Endodermal cell (in vitro differentiated cells): Measurements from ENCODE around the gene RTF1. TPM values are rescaled to one million over a fixed set of nuclear protein-coding genes. Genes with fewer than 3 reads are reported as not detected.

Experiments
- DNase-seq: peaks from one replicate; pipeline ENCODE4 v3.0.0-alpha.2; 2017
- H3K27ac ChIP-seq: 2 replicates; pipeline ENCODE4 v1.5.1; 2013; ENCODE audit warnings: mild to moderate bottlenecking, low read depth, low read length, moderate library complexity
- H3K27me3 ChIP-seq: 2 replicates; pipeline ENCODE4 v1.6.1; 2013; ENCODE audit warnings: mild to moderate bottlenecking, low read length, moderate library complexity; ENCODE audit not compliant: insufficient read depth, control insufficient read depth, poor library complexity, severe bottlenecking
- H3K36me3 ChIP-seq: 2 replicates; pipeline ENCODE4 v1.7.0; 2013; ENCODE audit warnings: mild to moderate bottlenecking, low read length, moderate library complexity; ENCODE audit not compliant: control insufficient read depth, insufficient read depth
- H3K4me1 ChIP-seq: one replicate; pipeline ENCODE4 v1.7.0; 2013; ENCODE audit warnings: low read length; ENCODE audit not compliant: control insufficient read depth, insufficient read depth
- H3K4me3 ChIP-seq: 2 replicates; pipeline ENCODE4 v1.5.1; 2013; ENCODE audit warnings: mild to moderate bottlenecking, low read length, moderate library complexity
- H3K9ac ChIP-seq: 2 replicates; pipeline ENCODE4 v1.6.1; 2013; ENCODE audit warnings: mild to moderate bottlenecking, low read length, moderate library complexity; ENCODE audit not compliant: poor library complexity, severe bottlenecking; ENCODE audit errors: extremely low read depth
- H3K9me3 ChIP-seq: 2 replicates; pipeline ENCODE4 v1.6.1; 2013; ENCODE audit warnings: mild to moderate bottlenecking, low read length, moderate library complexity; ENCODE audit not compliant: control insufficient read depth
- H3K27ac Mint-ChIP-seq: 2 replicates; pipeline ENCODE4 v1.8.0; 2020; ENCODE audit warnings: mixed read lengths
- H3K27me3 Mint-ChIP-seq: 2 replicates; pipeline ENCODE4 v1.8.0; 2021; ENCODE audit warnings: mild to moderate bottlenecking, mixed read lengths; ENCODE audit not compliant: insufficient read depth
- H3K36me3 Mint-ChIP-seq: 2 replicates; pipeline ENCODE4 v1.8.0; 2020; ENCODE audit warnings: low read depth, mixed read lengths
- H3K4me1 Mint-ChIP-seq: 2 replicates; pipeline ENCODE4 v1.8.0; 2020; ENCODE audit warnings: mixed read lengths
- H3K4me3 Mint-ChIP-seq: 2 replicates; pipeline ENCODE4 v1.8.0; 2020; ENCODE audit warnings: mild to moderate bottlenecking, moderate library complexity, mixed read lengths
- H3K9me3 Mint-ChIP-seq: 2 replicates; pipeline ENCODE4 v1.8.0; 2020; ENCODE audit warnings: mild to moderate bottlenecking, mixed read lengths
- WGBS, 2 experiments: methylation state at CpG; one replicate each; pipeline versions ENCODE4 v1.1.5 to v1.1.7; 2013; ENCODE audit warnings: missing lambda C conversion rate in 2 of 2, mixed read lengths in 1 of 2; ENCODE audit not compliant: insufficient coverage in 1 of 2, insufficient read length in 1 of 2; 5-methylcytosine and 5-hydroxymethylcytosine counted together
- total RNA-seq, 2 donors: library from RNA; stranded (reverse); fragmentation: NEBNext Ultra II Directional in 1 of 2; extraction: Animal tissue kit (Norgen Biotek cat#: 25700) in 1 of 2; gene quantifications; 2 replicates in 1 of 2; 3 replicates in 1 of 2; pipeline ENCODE4 v1.2.1, GENCODE V29; 2021
- TF ChIP-seq, protein P1 (sequence below): fragments of 200-600 bp; sonication (generic); conservative IDR thresholded peaks from 2 replicates; pipeline ENCODE4 v1.5.0; 2021; ENCODE audit warnings: antibody characterized with exemption, mild to moderate bottlenecking

RTF1 gene
- total RNA-seq, 2 donors from 2014 or later, result 48.6 to 66.3 TPM

DNA sequence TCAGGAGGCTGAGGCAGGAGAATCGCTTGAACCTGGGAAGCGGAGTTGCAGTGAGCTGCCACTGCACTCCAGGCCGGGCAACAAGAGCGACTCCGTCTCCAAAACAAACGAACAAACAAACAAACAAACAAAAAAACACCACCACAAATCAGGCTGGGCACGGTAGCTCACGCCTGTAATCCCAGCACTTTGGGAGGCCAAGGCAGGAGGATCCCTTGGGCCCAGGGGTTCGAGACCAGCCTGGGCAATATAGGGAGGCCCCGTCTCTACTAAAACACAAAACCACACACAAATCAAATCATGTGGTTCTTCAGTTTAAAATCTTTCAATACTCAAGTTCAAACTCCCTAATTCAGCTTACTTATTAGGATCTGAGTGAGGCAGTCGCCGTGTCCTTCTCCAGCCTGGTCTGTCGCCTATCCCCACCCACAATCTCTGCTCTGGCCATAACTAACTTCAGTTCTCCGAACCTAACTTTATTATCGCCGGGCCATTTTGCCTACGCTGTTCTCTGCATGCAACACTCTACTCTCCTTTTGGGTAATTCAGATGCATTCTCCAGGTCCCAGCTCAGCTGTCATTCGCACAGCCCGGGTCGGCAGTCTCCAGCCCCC, 660 bp upstream of the RTF1 start:
- 33 to 44% methylated on average over 14 to 20 of the region's 20 CpGs for WGBS, 2 experiments
- Histone ChIP-seq H3K9me3 (no peaks in the 10 kb centered on the region), H3K27ac (no peak overlapping the region), H3K27me3 (no peaks in the 10 kb centered on the region), H3K36me3 (no peaks in the 10 kb centered on the region), H3K4me3 (peak overlapping the region; percentile 96), H3K4me1 (no peaks in the 10 kb centered on the region), H3K9ac (peak overlapping the region; percentile 77)
- H3K36me3 Mint-ChIP-seq, result peaks cover 3% of the 10 kb centered on the region
- H3K4me1 Mint-ChIP-seq, result peaks cover 17% of the 10 kb centered on the region
- no peak for DNase-seq
- peak overlapping the region; percentile 98 for H3K27ac Mint-ChIP-seq
- H3K4me3 Mint-ChIP-seq, result peak overlapping the region; percentile 95
- no peaks in the 10 kb centered on the region for H3K9me3 Mint-ChIP-seq
- TF ChIP-seq, protein P1, sequence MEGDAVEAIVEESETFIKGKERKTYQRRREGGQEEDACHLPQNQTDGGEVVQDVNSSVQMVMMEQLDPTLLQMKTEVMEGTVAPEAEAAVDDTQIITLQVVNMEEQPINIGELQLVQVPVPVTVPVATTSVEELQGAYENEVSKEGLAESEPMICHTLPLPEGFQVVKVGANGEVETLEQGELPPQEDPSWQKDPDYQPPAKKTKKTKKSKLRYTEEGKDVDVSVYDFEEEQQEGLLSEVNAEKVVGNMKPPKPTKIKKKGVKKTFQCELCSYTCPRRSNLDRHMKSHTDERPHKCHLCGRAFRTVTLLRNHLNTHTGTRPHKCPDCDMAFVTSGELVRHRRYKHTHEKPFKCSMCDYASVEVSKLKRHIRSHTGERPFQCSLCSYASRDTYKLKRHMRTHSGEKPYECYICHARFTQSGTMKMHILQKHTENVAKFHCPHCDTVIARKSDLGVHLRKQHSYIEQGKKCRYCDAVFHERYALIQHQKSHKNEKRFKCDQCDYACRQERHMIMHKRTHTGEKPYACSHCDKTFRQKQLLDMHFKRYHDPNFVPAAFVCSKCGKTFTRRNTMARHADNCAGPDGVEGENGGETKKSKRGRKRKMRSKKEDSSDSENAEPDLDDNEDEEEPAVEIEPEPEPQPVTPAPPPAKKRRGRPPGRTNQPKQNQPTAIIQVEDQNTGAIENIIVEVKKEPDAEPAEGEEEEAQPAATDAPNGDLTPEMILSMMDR, result no peak
- H3K27me3 Mint-ChIP-seq, result no peaks in the 10 kb centered on the region

DNA sequence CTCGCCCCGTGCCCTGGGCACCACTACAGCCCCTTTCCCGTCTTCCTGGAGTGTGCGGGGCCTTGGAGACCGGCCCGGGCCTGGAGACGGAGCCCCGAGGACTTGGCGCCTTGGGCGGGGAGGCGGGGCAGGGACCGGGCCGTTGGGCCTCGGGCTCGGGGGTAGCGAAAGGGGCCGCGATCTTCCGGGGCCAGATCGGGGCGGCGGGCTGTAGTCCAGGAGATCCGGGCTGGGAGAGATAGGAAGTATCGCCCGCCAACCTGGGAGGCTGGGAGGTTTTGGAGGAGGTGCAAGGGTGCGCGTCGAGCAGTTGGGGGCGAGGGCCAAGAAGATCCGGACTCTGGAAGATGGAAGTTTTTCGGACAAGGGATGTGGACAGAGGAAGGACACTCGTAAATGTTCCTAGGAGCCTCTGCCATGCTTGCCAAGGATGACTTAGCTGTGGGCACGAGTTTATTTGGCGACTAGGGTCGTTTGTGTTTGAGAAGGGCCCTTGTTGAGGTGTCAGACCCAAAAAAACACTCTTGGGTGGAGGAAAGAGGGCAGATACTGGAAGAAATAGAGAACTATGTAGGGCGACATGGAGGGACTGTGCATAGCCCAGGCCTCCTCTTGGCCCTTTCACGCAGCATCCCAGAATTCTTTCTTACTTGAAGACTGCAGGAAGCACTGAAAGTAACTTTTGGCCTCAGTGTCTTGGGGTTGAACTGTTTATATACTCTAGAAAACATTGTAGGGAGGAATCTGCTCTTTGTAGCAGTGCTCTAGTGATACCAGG, 712 bp downstream of the RTF1 start:
- TF ChIP-seq, protein P1, result no peak
- H3K27me3 ChIP-seq, result no peaks in the 10 kb centered on the region
- peak overlapping the region; percentile 96 for H3K4me3 ChIP-seq
- peak overlapping the region; percentile 95 for H3K4me3 Mint-ChIP-seq
- H3K4me1 ChIP-seq, result no peaks in the 10 kb centered on the region
- H3K27me3 Mint-ChIP-seq, result no peaks in the 10 kb centered on the region
- no peaks in the 10 kb centered on the region for H3K9me3 ChIP-seq
- peaks cover 4% of the 10 kb centered on the region for H3K36me3 ChIP-seq
- H3K4me1 Mint-ChIP-seq, result peaks cover 17% of the 10 kb centered on the region
- peak overlapping the region; percentile 87 for H3K9ac ChIP-seq
- peak overlapping the region; percentile 87 for H3K27ac ChIP-seq
- no peaks in the 10 kb centered on the region for H3K9me3 Mint-ChIP-seq
- 0% methylated on average over 28 to 37 of the region's 37 CpGs for WGBS, 2 experiments
- peaks cover 3% of the 10 kb centered on the region for H3K36me3 Mint-ChIP-seq
- DNase-seq, result no peak
- H3K27ac Mint-ChIP-seq, result peak overlapping the region; percentile 95

DNA sequence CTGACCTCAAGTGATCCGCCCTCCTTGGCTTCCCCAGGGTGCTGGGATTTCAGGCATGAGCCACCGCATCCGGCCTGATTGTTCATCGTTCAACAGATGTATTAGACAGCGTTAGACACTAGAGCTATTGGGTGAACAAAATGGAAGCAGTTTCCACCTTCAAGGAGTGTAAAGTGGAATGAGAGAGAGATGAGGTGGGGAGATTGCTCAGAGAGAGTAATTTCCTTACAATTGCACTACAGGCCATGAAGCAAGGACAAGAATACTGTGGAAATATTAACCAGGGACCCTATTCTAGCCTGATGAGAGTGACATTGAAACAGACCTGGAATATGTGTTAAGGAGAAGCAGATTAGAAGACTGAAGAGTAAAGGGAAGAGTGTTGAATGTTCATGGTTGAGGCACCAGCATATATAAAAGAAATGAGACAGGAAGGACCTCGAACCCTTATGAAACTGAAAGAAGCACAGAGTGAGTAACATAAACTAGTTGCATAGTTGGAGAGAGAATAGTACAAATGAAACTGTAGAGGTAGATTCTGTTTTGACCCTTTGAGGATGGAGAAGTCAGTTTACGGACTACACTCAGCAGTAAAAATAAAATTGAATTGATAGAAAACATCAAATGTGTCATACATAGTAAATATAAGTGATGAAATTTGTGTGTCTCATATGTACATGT, 7.2 kb downstream of the RTF1 start:
- Mint-ChIP-seq H3K4me3 (no peak overlapping the region), H3K27me3 (no peaks in the 10 kb centered on the region), H3K36me3 (peaks cover 15% of the 10 kb centered on the region), H3K4me1 (peaks cover 4% of the 10 kb centered on the region), H3K27ac (no peak overlapping the region), H3K9me3 (no peaks in the 10 kb centered on the region)
- Histone ChIP-seq H3K27ac (no peak overlapping the region), H3K36me3 (peaks cover 11% of the 10 kb centered on the region), H3K4me3 (no peak overlapping the region), H3K27me3 (no peaks in the 10 kb centered on the region), H3K9ac (no peak overlapping the region), H3K4me1 (no peaks in the 10 kb centered on the region), H3K9me3 (no peaks in the 10 kb centered on the region)
- WGBS, 2 experiments, result 95 to 100% methylated on average over 7 of the region's 7 CpGs
- TF ChIP-seq, protein P1, result no peak
- DNase-seq, result no peak
